Heart left ventricle (tissue), 16 donors: ENCODE results near the gene VRK1. TPM values are rescaled to one million over a fixed set of nuclear protein-coding genes. Genes with fewer than 3 reads are reported as not detected.

Source experiments
- ATAC-seq, 4 donors: fragments of 200-7000 bp; cut with Tn5 transposase; one replicate each; pipeline ENCODE4 v1.9.1; 2020 to 2022; ENCODE audit warnings: moderate library complexity in 4 of 4, mild to moderate bottlenecking in 3 of 4, moderate number of reproducible peaks in 1 of 4
- DNase-seq, 5 donors: peaks; one replicate each; pipeline ENCODE4 v3.0.0-alpha.2; 2020
- H3K27ac ChIP-seq, 12 donors: fragments of 200-600 bp; sonication (generic) in 4 of 12; one replicate each; pipeline versions ENCODE4 v1.5.0 to v1.8.0; 2016 to 2022; ENCODE audit warnings: mild to moderate bottlenecking in 2 of 12
- H3K27me3 ChIP-seq, 9 donors: fragments of 200-600 bp; sonication (generic) in 2 of 9; one replicate each; pipeline versions ENCODE4 v1.5.1 to v1.8.0; 2016 to 2022; ENCODE audit warnings: mild to moderate bottlenecking in 3 of 9
- H3K36me3 ChIP-seq, 9 donors: fragments of 200-600 bp; sonication (generic) in 2 of 9; one replicate each; pipeline versions ENCODE4 v1.5.0 to v1.8.0; 2018 to 2022; ENCODE audit warnings: mild to moderate bottlenecking in 2 of 9
- H3K4me1 ChIP-seq, 12 donors: fragments of 200-600 bp; sonication (generic) in 4 of 12; one replicate each; pipeline versions ENCODE4 v1.5.0 to v1.8.0; 2016 to 2022; ENCODE audit warnings: mild to moderate bottlenecking in 3 of 12
- H3K4me3 ChIP-seq, 12 donors: fragments of 200-600 bp; sonication (generic) in 4 of 12; one replicate each; pipeline versions ENCODE4 v1.5.0 to v1.8.0; 2017 to 2022; ENCODE audit warnings: mild to moderate bottlenecking in 9 of 12, moderate library complexity in 4 of 12
- H3K9me3 ChIP-seq, 12 donors: fragments of 200-600 bp; sonication (generic) in 4 of 12; one replicate each; pipeline versions ENCODE4 v1.5.0 to v1.8.0; 2016 to 2022; ENCODE audit warnings: mild to moderate bottlenecking in 1 of 12
- CTCF ChIP-seq, 12 donors: fragments of 200-600 bp; sonication (generic) in 4 of 12; IDR thresholded peaks; one replicate each; pipeline versions ENCODE4 v1.5.0 to v1.8.0; 2018 to 2022; ENCODE audit warnings: antibody characterized with exemption in 12 of 12, mild to moderate bottlenecking in 5 of 12
- POLR2A ChIP-seq, 2 donors: fragments of 450-650 bp; IDR thresholded peaks; one replicate each; pipeline ENCODE4 v1.6.1; 2017; ENCODE audit warnings: antibody characterized with exemption in 2 of 2, mild to moderate bottlenecking in 2 of 2, moderate library complexity in 2 of 2
- WGBS, 4 donors: extraction: QIAGEN DNeasy Blood & Tissue Kit in 2 of 4; methylation state at CpG; one replicate each; pipeline versions ENCODE4 v1.1.5 to v1.1.7; 2013 to 2018; 5-methylcytosine and 5-hydroxymethylcytosine counted together
- intact Hi-C, 10 donors: fragments of 100-400 bp; cut with DNase I; formaldehyde crosslinking; loops; one replicate each; pipeline versions ENCODE4 v1.11.1 to v1.14.2; 2022
- polyA plus RNA-seq, 2 donors: library from polyadenylated mRNA; stranded (reverse); fragments of 200-250 nt; gene quantifications; one replicate each; pipeline ENCODE4 v1.2.3, GENCODE V29; 2013
- total RNA-seq, 9 donors: library from RNA; depleted of rRNA in 2 of 9; stranded (reverse); fragments of >200 nt in 2 of 9; fragmentation: NEBNext Ultra II Directional in 3 of 9; extraction: Animal tissue kit (Norgen Biotek cat#: 25700) in 3 of 9; gene quantifications; one replicate each; pipeline versions ENCODE4 v1.1.0 to v1.2.4, GENCODE V29; 2016 to 2023
- donor health status: ischemic (EF 13 %, LVEDD 7.1; RV severe dilation, severe dysfunction).
- donor health status: healthy with polysubstance abuse.
- donor health status: DM: no; HTN: yes; CAD: no.
- donor health status: DM: no; HTN: no; CAD: no.
- donor health status: ischemic (EF 25% LVEDD 6.9; RV normal size, moderate dysfunction).
- donor health status: ischemic (EF 25% LVEDD 5.7; RV mildly dilated, moderate dysfunction).
- donor health status: healthy.
- donor health status: DM: yes; HTN: yes; CAD: no.
- donor health status: ischemic (EF 35%, LVEDD 5.7; RV mildly dilated, moderate dysfunction).
- donor health status: nonischemic (EF 11% LVEDD 7.7; RV severe dilation, severe dysfunction).
- donor health status: DM: yes; HTN: yes; CAD: no.
- donor health status: PGD.
- donor health status: ischemic (EF 29% LVEDD 5.4; RV normal size, mild dysfunction).
- donor health status: nonischemic (EF 23%, LVEDD 6.1; RV moderate dilation, normal function).

Gene VRK1
- total and polyA plus RNA-seq, 11 donors = 3.6 to 10.4 (median 7.1) TPM

- Histone ChIP-seq H3K4me1 (no peaks in the 10 kb centered on the region), H3K36me3 (no peaks in the 10 kb centered on the region), H3K4me3 (no peak overlapping the region), H3K9me3 (peaks cover 0 to 17% (median 4%) of the 10 kb centered on the region in 12 donors), H3K27ac (no peak overlapping the region), H3K27me3 (no peaks in the 10 kb centered on the region)
- intact Hi-C loops = no loop called here
- WGBS, 4 donors = 72 to 85% (median 77%) methylated on average over 2 to 4 of the region's 4 CpGs
- DNase-seq = no peak
- no peak for ATAC-seq
- TF ChIP-seq CTCF (IDR thresholded peaks at IDR 0.05) = no peak
- TF ChIP-seq POLR2A (IDR thresholded peaks at IDR 0.05) = no peak
Measured at GRCh38 chr14:96925422-96925821, 128.2 kb downstream of the VRK1 start.

GRCh38 chr14:96926001-96926400 lies 128.8 kb downstream of the VRK1 start:
- TF ChIP-seq POLR2A (IDR thresholded peaks at IDR 0.05) (no peak), CTCF (IDR thresholded peaks at IDR 0.05) (no peak)

GRCh38 chr14:96928779-96929380 lies 131.7 kb downstream of the VRK1 start:
- H3K36me3 ChIP-seq = no peaks in the 10 kb centered on the region
- no peak overlapping the region for H3K27ac ChIP-seq
- DNase-seq (no peak), ATAC-seq (no peak)
- WGBS, 4 donors = 93 to 98% (median 95%) methylated on average over 3 of the region's 3 CpGs
- no peaks in the 10 kb centered on the region for H3K4me1 ChIP-seq
- TF ChIP-seq CTCF (IDR thresholded peaks at IDR 0.05) (no peak), POLR2A (IDR thresholded peaks at IDR 0.05) (no peak)
- H3K4me3 ChIP-seq = no peak overlapping the region
- intact Hi-C loops = no loop called here
- no peaks in the 10 kb centered on the region for H3K27me3 ChIP-seq
- H3K9me3 ChIP-seq = no peaks in the 10 kb centered on the region

More at GRCh38 chr14:96926001-96926400, 128.8 kb downstream of the VRK1 start:
- intact Hi-C loops = no loop called here
- 92 to 96% (median 95%) methylated on average over 8 of the region's 8 CpGs for WGBS, 4 donors
- Histone ChIP-seq H3K27me3 (no peaks in the 10 kb centered on the region), H3K4me1 (no peaks in the 10 kb centered on the region), H3K27ac (no peak overlapping the region), H3K9me3 (peaks cover 0 to 15% (median 4%) of the 10 kb centered on the region in 12 donors), H3K4me3 (no peak overlapping the region), H3K36me3 (no peaks in the 10 kb centered on the region)
- ATAC-seq (no peak), DNase-seq (no peak)

GRCh38 chr14:96929950-96930349 lies 132.8 kb downstream of the VRK1 start:
- Histone ChIP-seq H3K4me3 (no peak overlapping the region), H3K4me1 (no peaks in the 10 kb centered on the region), H3K27me3 (no peaks in the 10 kb centered on the region), H3K27ac (no peak overlapping the region), H3K36me3 (no peaks in the 10 kb centered on the region), H3K9me3 (no peaks in the 10 kb centered on the region)
- DNase-seq = peak in 3 of 5 donors; percentile 15 to 58 (median 31)
- intact Hi-C loops = no loop called here
- 40 to 44% (median 42%) methylated on average over 10 of the region's 10 CpGs for WGBS, 4 donors
- ATAC-seq = peak; percentile 78 to 93 (median 84)
- no peak for TF ChIP-seq CTCF (IDR thresholded peaks at IDR 0.05)
- TF ChIP-seq POLR2A (IDR thresholded peaks at IDR 0.05) = no peak
